H9 (cell line): ENCODE measurements around the gene EVI5L. TPM values are rescaled to one million over a fixed set of nuclear protein-coding genes. Genes with fewer than 3 reads are reported as not detected.

ENCODE experiments used
- DNase-seq: peaks from one replicate; pipeline ENCODE4 v3.0.0-alpha.2; 2017
- H2AFZ ChIP-seq: one replicate; pipeline ENCODE4 v1.6.1; 2013; ENCODE audit warnings: mild to moderate bottlenecking, low read length, control low read depth, moderate library complexity
- H2AK5ac ChIP-seq: 2 replicates; pipeline ENCODE4 v1.6.1; 2013; ENCODE audit warnings: low read length, control low read depth, mixed read lengths; ENCODE audit not compliant: insufficient read length
- H2BK120ac ChIP-seq: one replicate; pipeline ENCODE4 v1.6.1; 2013; ENCODE audit warnings: low read depth, mild to moderate bottlenecking, low read length, control low read depth, inconsistent platforms; ENCODE audit not compliant: poor library complexity, severe bottlenecking
- H2BK12ac ChIP-seq: 2 replicates; pipeline ENCODE4 v1.6.1; 2013; ENCODE audit warnings: low read length, control low read depth, mixed read lengths, low read depth; ENCODE audit not compliant: insufficient read length
- H2BK15ac ChIP-seq: 2 replicates; pipeline ENCODE4 v1.6.1; 2013; ENCODE audit warnings: low read depth, low read length, control low read depth
- H2BK20ac ChIP-seq: one replicate; pipeline ENCODE4 v1.6.1; 2013; ENCODE audit warnings: low read depth, mild to moderate bottlenecking, low read length, control low read depth, inconsistent platforms; ENCODE audit not compliant: poor library complexity, severe bottlenecking
- H2BK5ac ChIP-seq: 2 replicates; pipeline ENCODE4 v1.6.1; 2013; ENCODE audit warnings: low read length, control low read depth, mixed read lengths; ENCODE audit not compliant: insufficient read length
- H3K14ac ChIP-seq: 2 replicates; pipeline ENCODE4 v1.6.1; 2013; ENCODE audit warnings: low read length, control low read depth; ENCODE audit not compliant: insufficient read depth
- H3K18ac ChIP-seq: 2 replicates; pipeline ENCODE4 v1.6.1; 2013; ENCODE audit warnings: low read depth, mild to moderate bottlenecking, mixed read lengths, low read length, control low read depth; ENCODE audit not compliant: insufficient read length
- H3K23ac ChIP-seq: 2 replicates; pipeline ENCODE4 v1.6.1; 2013; ENCODE audit warnings: low read length, control low read depth, mixed read lengths, low read depth; ENCODE audit not compliant: insufficient read length
- H3K23me2 ChIP-seq: 2 replicates; pipeline ENCODE4 v1.6.1; 2013; ENCODE audit warnings: low read depth, mild to moderate bottlenecking, mixed read lengths, low read length, control low read depth; ENCODE audit not compliant: insufficient read length, poor library complexity, severe bottlenecking
- H3K27ac ChIP-seq: 2 replicates; pipeline ENCODE4 v1.5.1; 2013; ENCODE audit warnings: low read length, control low read depth, mixed read lengths, low read depth; ENCODE audit not compliant: insufficient read length
- H3K27me3 ChIP-seq: 2 replicates; pipeline ENCODE4 v1.6.1; 2013; ENCODE audit warnings: low read length, control low read depth, inconsistent platforms; ENCODE audit not compliant: insufficient read depth
- H3K4ac ChIP-seq: 2 replicates; pipeline ENCODE4 v1.6.1; 2013; ENCODE audit warnings: low read depth, mild to moderate bottlenecking, control low read depth, inconsistent platforms, low read length, moderate library complexity
- H3K4me1 ChIP-seq: 2 replicates; pipeline ENCODE4 v1.6.1; 2013; ENCODE audit warnings: low read length, control low read depth, inconsistent platforms; ENCODE audit not compliant: insufficient read depth
- H3K4me2 ChIP-seq: 2 replicates; pipeline ENCODE4 v1.6.1; 2013; ENCODE audit warnings: low read length, control low read depth, mixed read lengths; ENCODE audit not compliant: insufficient read length, insufficient read depth
- H3K56ac ChIP-seq: 2 replicates; pipeline ENCODE4 v1.6.1; 2013; ENCODE audit warnings: low read depth, mild to moderate bottlenecking, mixed read lengths, low read length, control low read depth; ENCODE audit not compliant: insufficient read length
- H3K79me1 ChIP-seq: 2 replicates; pipeline ENCODE4 v1.6.1; 2013; ENCODE audit warnings: low read depth, mild to moderate bottlenecking, moderate library complexity, low read length, control low read depth, inconsistent platforms; ENCODE audit not compliant: insufficient read depth, poor library complexity, severe bottlenecking
- H3K79me2 ChIP-seq: 2 replicates; pipeline ENCODE4 v1.6.1; 2013; ENCODE audit warnings: low read length, control low read depth, inconsistent platforms; ENCODE audit not compliant: insufficient read depth
- H3K9ac ChIP-seq: 2 replicates; pipeline ENCODE4 v1.6.1; 2013; ENCODE audit warnings: low read length, control low read depth, mixed read lengths; ENCODE audit not compliant: insufficient read length; ENCODE audit errors: extremely low read depth
- H3K9me3 ChIP-seq: one replicate; pipeline ENCODE4 v1.6.1; 2013; ENCODE audit warnings: low read depth, low read length, inconsistent platforms; ENCODE audit not compliant: control insufficient read depth
- H3T11ph ChIP-seq: one replicate; pipeline ENCODE4 v1.6.1; 2013; ENCODE audit warnings: mild to moderate bottlenecking, low read length, control low read depth, inconsistent platforms
- H4K20me1 ChIP-seq: one replicate; pipeline ENCODE4 v1.6.1; 2013; ENCODE audit not compliant: control insufficient read depth, insufficient read length, insufficient read depth
- H4K5ac ChIP-seq: 2 replicates; pipeline ENCODE4 v1.6.1; 2013; ENCODE audit warnings: low read depth, mild to moderate bottlenecking, mixed read lengths, low read length, control low read depth; ENCODE audit not compliant: insufficient read length
- H4K8ac ChIP-seq: replicated peaks from 2 replicates; pipeline ENCODE4 v1.6.1; 2013; ENCODE audit warnings: low read length, control low read depth, mixed read lengths, low read depth; ENCODE audit not compliant: insufficient read length
- H4K91ac ChIP-seq: 2 replicates; pipeline ENCODE4 v1.6.1; 2013; ENCODE audit warnings: low read depth, mild to moderate bottlenecking, moderate library complexity, mixed read lengths, low read length, control low read depth; ENCODE audit not compliant: insufficient read length
- H3K27ac Mint-ChIP-seq, 3 experiments: 2 replicates in 2 of 3; 3 replicates in 1 of 3; pipeline ENCODE4 v1.8.0; 2020 to 2021; ENCODE audit warnings: mixed read lengths in 3 of 3, mild to moderate bottlenecking in 1 of 3, moderate library complexity in 1 of 3
- H3K27me3 Mint-ChIP-seq: 2 replicates; pipeline ENCODE4 v1.8.0; 2021; ENCODE audit warnings: low read depth, mild to moderate bottlenecking, moderate library complexity, mixed read lengths
- H3K36me3 Mint-ChIP-seq, 3 experiments: 2 replicates in 2 of 3; 3 replicates in 1 of 3; pipeline ENCODE4 v1.8.0; 2020 to 2021; ENCODE audit warnings: low read depth in 3 of 3, mixed read lengths in 3 of 3; ENCODE audit not compliant: insufficient read depth in 1 of 3
- H3K4me1 Mint-ChIP-seq, 2 experiments: 2 replicates each; pipeline ENCODE4 v1.8.0; 2020; ENCODE audit warnings: mixed read lengths in 2 of 2
- H3K4me3 Mint-ChIP-seq, 2 experiments: 2 replicates in 1 of 2; 3 replicates in 1 of 2; pipeline ENCODE4 v1.8.0; 2020 to 2021; ENCODE audit warnings: mild to moderate bottlenecking in 2 of 2, mixed read lengths in 2 of 2, moderate library complexity in 1 of 2
- H3K9me3 Mint-ChIP-seq, 2 experiments: 2 replicates in 1 of 2; 3 replicates in 1 of 2; pipeline ENCODE4 v1.8.0; 2020; ENCODE audit warnings: mild to moderate bottlenecking in 2 of 2, mixed read lengths in 2 of 2, moderate library complexity in 1 of 2
- WGBS: extraction: QIAGEN DNeasy Blood & Tissue Kit; methylation state at CpG from one replicate; pipeline ENCODE4 v1.1.7; 2013; ENCODE audit warnings: missing lambda C conversion rate, low lambda C conversion rate, mixed read lengths; ENCODE audit not compliant: insufficient read length; ENCODE audit errors: extremely low coverage; 5-methylcytosine and 5-hydroxymethylcytosine counted together
- total RNA-seq: library from RNA; stranded (reverse); gene quantifications from 2 replicates; pipeline ENCODE4 v1.2.1, GENCODE V29; 2021
- TF ChIP-seq, protein P1 (sequence below): fragments of 200-600 bp; sonication (generic); conservative IDR thresholded peaks from 3 replicates; pipeline ENCODE4 v1.8.0; 2021; ENCODE audit warnings: antibody characterized with exemption, mild to moderate bottlenecking

Gene EVI5L
- total RNA-seq, 1 experiment from 2014 or later: 7.1 TPM

DNA sequence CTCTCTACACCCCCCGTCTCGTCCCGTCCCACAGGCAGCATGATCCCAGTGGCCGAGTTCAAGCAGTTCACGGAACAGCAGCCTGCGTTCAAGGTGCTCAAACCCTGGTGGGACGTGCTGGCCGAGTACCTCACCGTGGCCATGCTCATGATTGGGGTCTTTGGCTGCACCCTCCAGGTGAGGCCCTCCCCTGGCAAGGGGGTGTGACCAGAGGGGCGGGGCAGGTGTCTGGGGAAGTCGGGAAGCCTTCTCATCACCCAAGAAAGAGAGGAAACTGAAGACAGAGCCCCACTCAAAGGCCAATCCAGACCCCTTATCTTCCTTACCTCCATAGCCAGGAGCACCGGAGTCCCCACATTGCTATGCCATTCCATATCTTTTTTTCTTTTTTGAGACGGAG, 65.5 kb downstream of the EVI5L start:
- H2BK12ac ChIP-seq: no peak overlapping the region
- H3K27me3 Mint-ChIP-seq: peaks cover 2% of the 10 kb centered on the region
- no peak overlapping the region for H4K8ac ChIP-seq
- H3K79me1 ChIP-seq: no peaks in the 10 kb centered on the region
- no peak overlapping the region for H3K27ac Mint-ChIP-seq
- H3K23ac ChIP-seq: no peak overlapping the region
- H4K20me1 ChIP-seq: no peaks in the 10 kb centered on the region
- no peak for DNase-seq
- no peak overlapping the region for H3K4me3 Mint-ChIP-seq
- no CpG with 5 or more reads among the region's 13 CpGs for WGBS
- H3K4me1 ChIP-seq: no peaks in the 10 kb centered on the region
- H3K9me3 ChIP-seq: no peaks in the 10 kb centered on the region
- H3K27ac ChIP-seq: no peak overlapping the region
- peaks cover 7 to 13% (median 11%) of the 10 kb centered on the region in 3 experiments; a peak in 6 of 7 replicates for H3K36me3 Mint-ChIP-seq
- H2BK15ac ChIP-seq: no peak overlapping the region
- H2AK5ac ChIP-seq: no peak overlapping the region
- H3K9me3 Mint-ChIP-seq: no peaks in the 10 kb centered on the region
- no peak overlapping the region for H4K91ac ChIP-seq
- no peak overlapping the region for H3K4ac ChIP-seq
- H2BK120ac ChIP-seq: no peak overlapping the region
- H3K9ac ChIP-seq: no peak overlapping the region
- H2BK20ac ChIP-seq: no peak overlapping the region
- TF ChIP-seq, protein P1, sequence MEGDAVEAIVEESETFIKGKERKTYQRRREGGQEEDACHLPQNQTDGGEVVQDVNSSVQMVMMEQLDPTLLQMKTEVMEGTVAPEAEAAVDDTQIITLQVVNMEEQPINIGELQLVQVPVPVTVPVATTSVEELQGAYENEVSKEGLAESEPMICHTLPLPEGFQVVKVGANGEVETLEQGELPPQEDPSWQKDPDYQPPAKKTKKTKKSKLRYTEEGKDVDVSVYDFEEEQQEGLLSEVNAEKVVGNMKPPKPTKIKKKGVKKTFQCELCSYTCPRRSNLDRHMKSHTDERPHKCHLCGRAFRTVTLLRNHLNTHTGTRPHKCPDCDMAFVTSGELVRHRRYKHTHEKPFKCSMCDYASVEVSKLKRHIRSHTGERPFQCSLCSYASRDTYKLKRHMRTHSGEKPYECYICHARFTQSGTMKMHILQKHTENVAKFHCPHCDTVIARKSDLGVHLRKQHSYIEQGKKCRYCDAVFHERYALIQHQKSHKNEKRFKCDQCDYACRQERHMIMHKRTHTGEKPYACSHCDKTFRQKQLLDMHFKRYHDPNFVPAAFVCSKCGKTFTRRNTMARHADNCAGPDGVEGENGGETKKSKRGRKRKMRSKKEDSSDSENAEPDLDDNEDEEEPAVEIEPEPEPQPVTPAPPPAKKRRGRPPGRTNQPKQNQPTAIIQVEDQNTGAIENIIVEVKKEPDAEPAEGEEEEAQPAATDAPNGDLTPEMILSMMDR: no peak
- H3K4me2 ChIP-seq: no peak overlapping the region
- no peak overlapping the region for H3K18ac ChIP-seq
- H2AFZ ChIP-seq: no peak overlapping the region
- H4K5ac ChIP-seq: no peak overlapping the region
- H3K14ac ChIP-seq: no peak overlapping the region
- H3K27me3 ChIP-seq: no peaks in the 10 kb centered on the region
- no peak overlapping the region for H3K56ac ChIP-seq
- H3K4me1 Mint-ChIP-seq: peaks cover 0 to 6% of the 10 kb centered on the region in 2 experiments; a peak in 2 of 4 replicates
- no peaks in the 10 kb centered on the region for H3K23me2 ChIP-seq
- no peaks in the 10 kb centered on the region; the same call in 1 of the 2 replicates for H3K79me2 ChIP-seq
- no peak overlapping the region for H3T11ph ChIP-seq
- no peak overlapping the region for H2BK5ac ChIP-seq
